NT2/D1 (cell line): ENCODE results near the gene LPCAT3.

Source experiments
- SUZ12 ChIP-seq: IDR thresholded peaks from 2 replicates; pipeline ENCODE4 v1.6.1; 2011; ENCODE audit not compliant: insufficient read length, insufficient read depth; ENCODE audit errors: extremely low read depth
- YY1 ChIP-seq: IDR thresholded peaks from 2 replicates; pipeline ENCODE4 v1.6.1; 2011; ENCODE audit not compliant: insufficient read length, insufficient read depth
- ZNF274 ChIP-seq: IDR thresholded peaks from 2 replicates; pipeline ENCODE4 v1.6.1; 2011; ENCODE audit warnings: mild to moderate bottlenecking, low read depth, low read length

- TF ChIP-seq YY1: no peak
- TF ChIP-seq SUZ12: no peak
- TF ChIP-seq ZNF274: no peak
These were observed 59.6 kb downstream of the LPCAT3 start for GRCh38 chr12:6958609-6959057.
